Fibroblast of villous mesenchyme (primary cell): Measurements from ENCODE around the gene GPD1L. TPM values are rescaled to one million over a fixed set of nuclear protein-coding genes. Genes with fewer than 3 reads are reported as not detected.

ENCODE experiments used
- DNase-seq: peaks from one replicate; pipeline ENCODE4 v3.0.0-alpha.2; 2010; ENCODE audit warnings: low read depth
- H3K4me3 ChIP-seq: 2 replicates; pipeline ENCODE4 v1.5.1; 2011; ENCODE audit warnings: low read depth, mild to moderate bottlenecking, low read length
- total RNA-seq: library from RNA; depleted of rRNA; stranded (reverse); fragments of >200 nt; gene quantifications from 2 replicates; pipeline ENCODE4 v1.2.3, GENCODE V29; 2012
- TF ChIP-seq, protein P1 (sequence below): IDR thresholded peaks from 2 replicates; pipeline ENCODE4 v1.5.1; 2012; ENCODE audit warnings: low read depth, mild to moderate bottlenecking, low read length; ENCODE audit not compliant: insufficient read depth

GPD1L gene
- total RNA-seq, 1 donor: 7.8 TPM

DNA sequence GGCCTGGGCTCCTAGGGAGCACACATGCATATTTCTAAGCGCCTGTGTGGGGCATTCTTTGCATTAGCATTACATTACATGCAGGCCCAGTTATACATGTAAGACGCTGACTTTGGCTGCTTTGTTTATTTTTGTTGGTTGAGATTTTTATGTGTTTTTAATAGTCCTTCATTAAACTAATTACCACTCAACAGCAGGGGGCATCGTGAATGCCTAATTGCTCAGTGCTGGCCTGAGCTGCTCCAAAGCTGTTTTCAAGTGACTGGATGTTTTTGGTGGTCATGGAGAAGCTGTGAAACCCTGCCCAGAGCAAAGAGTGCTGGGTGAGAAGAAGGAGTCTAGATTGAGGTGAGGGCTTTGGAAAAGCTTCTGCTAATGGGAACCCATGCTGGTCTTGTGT, 41.5 kb downstream of the GPD1L start:
- no peak for DNase-seq
- H3K4me3 ChIP-seq: no peak overlapping the region
- TF ChIP-seq, protein P1, sequence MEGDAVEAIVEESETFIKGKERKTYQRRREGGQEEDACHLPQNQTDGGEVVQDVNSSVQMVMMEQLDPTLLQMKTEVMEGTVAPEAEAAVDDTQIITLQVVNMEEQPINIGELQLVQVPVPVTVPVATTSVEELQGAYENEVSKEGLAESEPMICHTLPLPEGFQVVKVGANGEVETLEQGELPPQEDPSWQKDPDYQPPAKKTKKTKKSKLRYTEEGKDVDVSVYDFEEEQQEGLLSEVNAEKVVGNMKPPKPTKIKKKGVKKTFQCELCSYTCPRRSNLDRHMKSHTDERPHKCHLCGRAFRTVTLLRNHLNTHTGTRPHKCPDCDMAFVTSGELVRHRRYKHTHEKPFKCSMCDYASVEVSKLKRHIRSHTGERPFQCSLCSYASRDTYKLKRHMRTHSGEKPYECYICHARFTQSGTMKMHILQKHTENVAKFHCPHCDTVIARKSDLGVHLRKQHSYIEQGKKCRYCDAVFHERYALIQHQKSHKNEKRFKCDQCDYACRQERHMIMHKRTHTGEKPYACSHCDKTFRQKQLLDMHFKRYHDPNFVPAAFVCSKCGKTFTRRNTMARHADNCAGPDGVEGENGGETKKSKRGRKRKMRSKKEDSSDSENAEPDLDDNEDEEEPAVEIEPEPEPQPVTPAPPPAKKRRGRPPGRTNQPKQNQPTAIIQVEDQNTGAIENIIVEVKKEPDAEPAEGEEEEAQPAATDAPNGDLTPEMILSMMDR: peak; percentile 25

DNA sequence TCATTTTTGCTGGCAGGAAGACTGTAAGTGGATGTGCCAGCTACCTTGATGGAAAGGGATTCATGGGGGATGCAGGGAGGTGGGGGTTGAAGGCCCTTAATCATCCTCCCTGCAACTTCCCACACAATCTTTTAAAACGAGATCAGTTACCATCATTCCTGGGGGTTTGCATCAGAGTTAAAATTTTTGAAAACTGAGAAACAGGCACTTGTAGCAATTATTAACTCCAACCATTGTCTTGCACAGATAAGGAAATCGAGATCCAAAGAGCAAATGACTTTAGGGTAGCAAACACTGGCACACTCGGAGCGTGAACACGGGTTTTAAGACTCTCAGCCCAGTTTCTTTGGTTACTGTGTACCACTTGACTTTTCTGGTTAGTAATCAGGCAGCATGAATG, 41.9 kb downstream of the GPD1L start:
- TF ChIP-seq, protein P1: no peak
- no peak overlapping the region for H3K4me3 ChIP-seq
- no peak for DNase-seq

DNA sequence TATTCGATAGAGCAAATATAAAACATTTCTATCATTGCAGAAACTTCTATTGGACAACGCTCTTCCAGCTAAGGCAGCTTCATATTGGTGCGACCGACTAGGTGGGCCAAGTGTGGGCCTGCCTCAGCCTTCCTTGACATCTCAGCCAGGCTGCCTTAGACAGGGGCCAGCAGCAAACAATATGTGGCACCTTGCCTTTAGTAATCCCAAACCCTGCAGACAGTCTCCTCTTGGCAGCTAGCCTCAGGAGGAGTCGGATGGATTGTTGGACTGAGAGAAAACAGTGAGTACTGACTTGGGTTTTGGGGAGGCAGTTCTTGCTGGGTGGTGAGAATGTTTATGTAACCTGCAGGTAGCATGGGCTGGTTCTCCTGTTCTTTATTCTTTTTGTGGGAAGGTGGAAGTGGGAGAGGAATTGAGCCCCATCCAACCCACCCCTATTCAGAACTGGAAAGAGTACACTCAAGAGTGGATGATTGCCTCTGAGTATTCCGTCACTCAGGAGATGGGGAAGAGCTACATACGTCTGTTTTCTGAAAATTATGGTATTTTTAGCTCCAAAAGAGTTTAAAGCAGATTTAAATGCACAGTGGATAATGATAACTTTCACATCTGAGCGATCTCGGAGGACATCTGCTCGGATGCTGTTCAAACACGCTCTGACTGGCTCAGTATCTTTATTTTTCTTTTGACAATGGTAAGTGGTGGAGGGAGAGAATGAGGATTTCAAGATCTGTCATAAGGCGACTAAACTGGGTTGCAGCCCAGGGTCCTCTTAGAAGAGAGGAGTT, 47.2 kb downstream of the GPD1L start:
- no peak overlapping the region for H3K4me3 ChIP-seq
- TF ChIP-seq, protein P1: no peak
- no peak for DNase-seq

DNA sequence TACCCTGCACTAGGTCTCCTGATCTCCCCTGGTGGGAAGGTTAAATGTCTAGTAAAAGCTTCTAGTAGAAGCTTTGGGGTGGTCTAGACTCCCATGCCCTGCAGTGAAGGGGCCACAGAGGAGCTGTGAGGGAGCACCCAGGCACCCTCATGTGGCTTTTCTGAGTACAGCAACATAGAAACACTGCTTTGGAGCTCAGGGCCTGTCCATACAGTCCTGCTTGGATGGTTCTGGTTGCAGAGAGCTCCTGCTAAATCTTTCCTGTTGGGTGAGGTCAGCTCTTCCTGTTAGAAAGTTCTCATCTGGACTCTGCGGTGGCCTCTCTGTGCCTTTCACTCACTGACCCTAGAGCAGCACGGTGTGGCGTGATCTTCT, 47.8 kb downstream of the GPD1L start:
- TF ChIP-seq, protein P1: peak; percentile 63
- peak; percentile 25 for DNase-seq
- H3K4me3 ChIP-seq: no peak overlapping the region

DNA sequence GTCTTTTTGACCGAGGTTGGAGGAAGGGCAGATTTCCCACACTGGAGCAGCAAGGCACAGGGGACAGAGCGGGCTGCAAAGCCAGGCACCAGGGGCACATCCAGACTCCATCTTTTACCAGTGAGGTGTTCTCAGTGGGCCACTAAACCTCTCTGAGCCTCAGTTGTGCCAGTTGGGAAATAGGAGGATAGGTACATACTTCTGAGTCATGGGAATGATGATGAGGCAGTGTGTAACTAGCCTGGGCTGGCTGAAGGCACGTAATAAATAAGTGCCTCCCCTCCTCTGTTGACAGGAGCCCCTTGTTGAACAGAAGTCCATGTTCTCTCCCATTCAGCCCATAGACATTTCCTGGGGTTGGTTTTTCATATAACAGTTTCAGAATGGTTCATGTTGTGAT, 48.7 kb downstream of the GPD1L start:
- TF ChIP-seq, protein P1: no peak
- DNase-seq: no peak
- H3K4me3 ChIP-seq: no peak overlapping the region

DNA sequence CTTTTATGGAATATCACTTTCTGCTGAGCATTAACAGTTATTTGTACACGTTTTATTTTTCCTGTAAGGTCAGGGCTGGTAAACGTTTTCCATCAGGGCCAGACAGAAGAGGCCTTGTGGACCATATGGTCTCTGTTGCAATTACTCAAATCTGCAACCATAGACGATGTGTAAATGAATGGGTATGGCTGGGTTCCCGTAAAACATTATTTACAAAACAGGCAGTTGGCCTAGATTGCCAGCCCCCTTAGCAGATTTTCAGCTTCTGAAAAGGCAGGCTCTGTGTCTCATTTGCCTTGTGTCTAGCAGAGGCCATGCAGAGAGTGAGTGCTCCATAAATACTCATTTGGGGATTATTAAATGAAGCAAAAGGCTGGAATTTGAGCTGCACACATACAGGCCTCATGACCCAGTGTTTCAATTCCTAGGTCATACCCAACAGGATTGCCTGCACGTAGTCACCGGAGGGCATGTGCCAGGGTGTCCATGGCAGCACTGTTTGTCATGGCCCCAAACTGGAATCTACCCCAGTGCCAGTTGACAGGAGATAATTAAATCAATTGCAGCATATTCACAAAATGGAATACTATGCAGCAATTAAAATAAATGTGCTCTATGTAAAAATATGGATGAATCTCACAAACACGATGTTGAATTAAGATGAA, 51.3 kb downstream of the GPD1L start:
- DNase-seq: no peak
- H3K4me3 ChIP-seq: no peak overlapping the region
- TF ChIP-seq, protein P1: no peak
